H9 (cell line): ENCODE data around the gene RANBP9. TPM values are rescaled to one million over a fixed set of nuclear protein-coding genes. Genes with fewer than 3 reads are reported as not detected.

Experiments used
- DNase-seq: peaks from one replicate; pipeline ENCODE4 v3.0.0-alpha.2; 2017
- H2AFZ ChIP-seq: one replicate; pipeline ENCODE4 v1.6.1; 2013; ENCODE audit warnings: mild to moderate bottlenecking, low read length, control low read depth, moderate library complexity
- H2AK5ac ChIP-seq: 2 replicates; pipeline ENCODE4 v1.6.1; 2013; ENCODE audit warnings: low read length, control low read depth, mixed read lengths; ENCODE audit not compliant: insufficient read length
- H2BK120ac ChIP-seq: one replicate; pipeline ENCODE4 v1.6.1; 2013; ENCODE audit warnings: low read depth, mild to moderate bottlenecking, low read length, control low read depth, inconsistent platforms; ENCODE audit not compliant: poor library complexity, severe bottlenecking
- H2BK12ac ChIP-seq: 2 replicates; pipeline ENCODE4 v1.6.1; 2013; ENCODE audit warnings: low read length, control low read depth, mixed read lengths, low read depth; ENCODE audit not compliant: insufficient read length
- H2BK15ac ChIP-seq: 2 replicates; pipeline ENCODE4 v1.6.1; 2013; ENCODE audit warnings: low read depth, low read length, control low read depth
- H2BK20ac ChIP-seq: one replicate; pipeline ENCODE4 v1.6.1; 2013; ENCODE audit warnings: low read depth, mild to moderate bottlenecking, low read length, control low read depth, inconsistent platforms; ENCODE audit not compliant: poor library complexity, severe bottlenecking
- H2BK5ac ChIP-seq: 2 replicates; pipeline ENCODE4 v1.6.1; 2013; ENCODE audit warnings: low read length, control low read depth, mixed read lengths; ENCODE audit not compliant: insufficient read length
- H3K14ac ChIP-seq: 2 replicates; pipeline ENCODE4 v1.6.1; 2013; ENCODE audit warnings: low read length, control low read depth; ENCODE audit not compliant: insufficient read depth
- H3K18ac ChIP-seq: 2 replicates; pipeline ENCODE4 v1.6.1; 2013; ENCODE audit warnings: low read depth, mild to moderate bottlenecking, mixed read lengths, low read length, control low read depth; ENCODE audit not compliant: insufficient read length
- H3K23ac ChIP-seq: 2 replicates; pipeline ENCODE4 v1.6.1; 2013; ENCODE audit warnings: low read length, control low read depth, mixed read lengths, low read depth; ENCODE audit not compliant: insufficient read length
- H3K23me2 ChIP-seq: 2 replicates; pipeline ENCODE4 v1.6.1; 2013; ENCODE audit warnings: low read depth, mild to moderate bottlenecking, mixed read lengths, low read length, control low read depth; ENCODE audit not compliant: insufficient read length, poor library complexity, severe bottlenecking
- H3K27ac ChIP-seq: 2 replicates; pipeline ENCODE4 v1.5.1; 2013; ENCODE audit warnings: low read length, control low read depth, mixed read lengths, low read depth; ENCODE audit not compliant: insufficient read length
- H3K27me3 ChIP-seq: 2 replicates; pipeline ENCODE4 v1.6.1; 2013; ENCODE audit warnings: low read length, control low read depth, inconsistent platforms; ENCODE audit not compliant: insufficient read depth
- H3K4ac ChIP-seq: 2 replicates; pipeline ENCODE4 v1.6.1; 2013; ENCODE audit warnings: low read depth, mild to moderate bottlenecking, control low read depth, inconsistent platforms, low read length, moderate library complexity
- H3K4me1 ChIP-seq: 2 replicates; pipeline ENCODE4 v1.6.1; 2013; ENCODE audit warnings: low read length, control low read depth, inconsistent platforms; ENCODE audit not compliant: insufficient read depth
- H3K4me2 ChIP-seq: 2 replicates; pipeline ENCODE4 v1.6.1; 2013; ENCODE audit warnings: low read length, control low read depth, mixed read lengths; ENCODE audit not compliant: insufficient read length, insufficient read depth
- H3K56ac ChIP-seq: 2 replicates; pipeline ENCODE4 v1.6.1; 2013; ENCODE audit warnings: low read depth, mild to moderate bottlenecking, mixed read lengths, low read length, control low read depth; ENCODE audit not compliant: insufficient read length
- H3K79me1 ChIP-seq: 2 replicates; pipeline ENCODE4 v1.6.1; 2013; ENCODE audit warnings: low read depth, mild to moderate bottlenecking, moderate library complexity, low read length, control low read depth, inconsistent platforms; ENCODE audit not compliant: insufficient read depth, poor library complexity, severe bottlenecking
- H3K79me2 ChIP-seq: 2 replicates; pipeline ENCODE4 v1.6.1; 2013; ENCODE audit warnings: low read length, control low read depth, inconsistent platforms; ENCODE audit not compliant: insufficient read depth
- H3K9ac ChIP-seq: 2 replicates; pipeline ENCODE4 v1.6.1; 2013; ENCODE audit warnings: low read length, control low read depth, mixed read lengths; ENCODE audit not compliant: insufficient read length; ENCODE audit errors: extremely low read depth
- H3K9me3 ChIP-seq: one replicate; pipeline ENCODE4 v1.6.1; 2013; ENCODE audit warnings: low read depth, low read length, inconsistent platforms; ENCODE audit not compliant: control insufficient read depth
- H3T11ph ChIP-seq: one replicate; pipeline ENCODE4 v1.6.1; 2013; ENCODE audit warnings: mild to moderate bottlenecking, low read length, control low read depth, inconsistent platforms
- H4K20me1 ChIP-seq: one replicate; pipeline ENCODE4 v1.6.1; 2013; ENCODE audit not compliant: control insufficient read depth, insufficient read length, insufficient read depth
- H4K5ac ChIP-seq: 2 replicates; pipeline ENCODE4 v1.6.1; 2013; ENCODE audit warnings: low read depth, mild to moderate bottlenecking, mixed read lengths, low read length, control low read depth; ENCODE audit not compliant: insufficient read length
- H4K8ac ChIP-seq: replicated peaks from 2 replicates; pipeline ENCODE4 v1.6.1; 2013; ENCODE audit warnings: low read length, control low read depth, mixed read lengths, low read depth; ENCODE audit not compliant: insufficient read length
- H4K91ac ChIP-seq: 2 replicates; pipeline ENCODE4 v1.6.1; 2013; ENCODE audit warnings: low read depth, mild to moderate bottlenecking, moderate library complexity, mixed read lengths, low read length, control low read depth; ENCODE audit not compliant: insufficient read length
- H3K27ac Mint-ChIP-seq, 3 experiments: 2 replicates in 2 of 3; 3 replicates in 1 of 3; pipeline ENCODE4 v1.8.0; 2020 to 2021; ENCODE audit warnings: mixed read lengths in 3 of 3, mild to moderate bottlenecking in 1 of 3, moderate library complexity in 1 of 3
- H3K27me3 Mint-ChIP-seq: 2 replicates; pipeline ENCODE4 v1.8.0; 2021; ENCODE audit warnings: low read depth, mild to moderate bottlenecking, moderate library complexity, mixed read lengths
- H3K36me3 Mint-ChIP-seq, 3 experiments: 2 replicates in 2 of 3; 3 replicates in 1 of 3; pipeline ENCODE4 v1.8.0; 2020 to 2021; ENCODE audit warnings: low read depth in 3 of 3, mixed read lengths in 3 of 3; ENCODE audit not compliant: insufficient read depth in 1 of 3
- H3K4me1 Mint-ChIP-seq, 2 experiments: 2 replicates each; pipeline ENCODE4 v1.8.0; 2020; ENCODE audit warnings: mixed read lengths in 2 of 2
- H3K4me3 Mint-ChIP-seq, 2 experiments: 2 replicates in 1 of 2; 3 replicates in 1 of 2; pipeline ENCODE4 v1.8.0; 2020 to 2021; ENCODE audit warnings: mild to moderate bottlenecking in 2 of 2, mixed read lengths in 2 of 2, moderate library complexity in 1 of 2
- H3K9me3 Mint-ChIP-seq, 2 experiments: 2 replicates in 1 of 2; 3 replicates in 1 of 2; pipeline ENCODE4 v1.8.0; 2020; ENCODE audit warnings: mild to moderate bottlenecking in 2 of 2, mixed read lengths in 2 of 2, moderate library complexity in 1 of 2
- CTCF ChIP-seq: fragments of 200-600 bp; sonication (generic); conservative IDR thresholded peaks from 3 replicates; pipeline ENCODE4 v1.8.0; 2021; ENCODE audit warnings: antibody characterized with exemption, mild to moderate bottlenecking
- WGBS: extraction: QIAGEN DNeasy Blood & Tissue Kit; methylation state at CpG from one replicate; pipeline ENCODE4 v1.1.7; 2013; ENCODE audit warnings: missing lambda C conversion rate, low lambda C conversion rate, mixed read lengths; ENCODE audit not compliant: insufficient read length; ENCODE audit errors: extremely low coverage; 5-methylcytosine and 5-hydroxymethylcytosine counted together
- total RNA-seq: library from RNA; stranded (reverse); gene quantifications from 2 replicates; pipeline ENCODE4 v1.2.1, GENCODE V29; 2021

RANBP9 gene
- total RNA-seq, 1 experiment from 2014 or later = 37.2 TPM

- H3K4ac ChIP-seq = no peak overlapping the region
- no peaks in the 10 kb centered on the region for H3K23me2 ChIP-seq
- H3K9me3 ChIP-seq = no peaks in the 10 kb centered on the region
- H2AK5ac ChIP-seq = no peak overlapping the region
- no peak for TF ChIP-seq CTCF
- no peaks in the 10 kb centered on the region for H4K20me1 ChIP-seq
- WGBS = no CpG with 5 or more reads among the region's 1 CpG
- H2BK12ac ChIP-seq = no peak overlapping the region
- no peak overlapping the region for H3K56ac ChIP-seq
- H3K27ac ChIP-seq = no peak overlapping the region
- no peak overlapping the region for H2BK120ac ChIP-seq
- H3K4me2 ChIP-seq = no peak overlapping the region
- H4K5ac ChIP-seq = no peak overlapping the region
- no peak overlapping the region for H2BK15ac ChIP-seq
- no peak overlapping the region for H3T11ph ChIP-seq
- no peaks in the 10 kb centered on the region; the same call in 1 of the 2 replicates for H3K79me2 ChIP-seq
- H3K36me3 Mint-ChIP-seq = peaks cover 3 to 6% (median 5%) of the 10 kb centered on the region in 3 experiments; a peak in 4 of 7 replicates
- H4K91ac ChIP-seq = no peak overlapping the region
- H3K23ac ChIP-seq = no peak overlapping the region
- no peak for DNase-seq
- no peak overlapping the region for H2BK5ac ChIP-seq
- H2BK20ac ChIP-seq = no peak overlapping the region
- no peak overlapping the region for H3K14ac ChIP-seq
- no peak overlapping the region for H3K27ac Mint-ChIP-seq
- H3K9me3 Mint-ChIP-seq = no peaks in the 10 kb centered on the region
- no peak overlapping the region for H3K18ac ChIP-seq
- H3K4me1 Mint-ChIP-seq = peaks cover 4 to 12% of the 10 kb centered on the region in 2 experiments
- no peaks in the 10 kb centered on the region for H3K27me3 Mint-ChIP-seq
- H3K9ac ChIP-seq = no peak overlapping the region
- no peak overlapping the region for H2AFZ ChIP-seq
- H3K79me1 ChIP-seq = no peaks in the 10 kb centered on the region
- H3K4me1 ChIP-seq = no peaks in the 10 kb centered on the region
- no peak overlapping the region for H3K4me3 Mint-ChIP-seq
- no peaks in the 10 kb centered on the region for H3K27me3 ChIP-seq
- no peak overlapping the region for H4K8ac ChIP-seq
Measured at GRCh38 chr6:13655700-13656099, 55.9 kb downstream of the RANBP9 start.
